C4-2B (cell line): ENCODE results near the gene MEP1B.

Experiments
- ZFX ChIP-seq: fragments of 450-650 bp; IDR thresholded peaks from 2 replicates; pipeline ENCODE4 v1.6.1; 2017
- TF ChIP-seq, protein P1 (sequence below): fragments of 450-650 bp; conservative IDR thresholded peaks from 2 replicates; pipeline ENCODE4 v1.5.1; 2017; ENCODE audit warnings: mild to moderate bottlenecking

DNA sequence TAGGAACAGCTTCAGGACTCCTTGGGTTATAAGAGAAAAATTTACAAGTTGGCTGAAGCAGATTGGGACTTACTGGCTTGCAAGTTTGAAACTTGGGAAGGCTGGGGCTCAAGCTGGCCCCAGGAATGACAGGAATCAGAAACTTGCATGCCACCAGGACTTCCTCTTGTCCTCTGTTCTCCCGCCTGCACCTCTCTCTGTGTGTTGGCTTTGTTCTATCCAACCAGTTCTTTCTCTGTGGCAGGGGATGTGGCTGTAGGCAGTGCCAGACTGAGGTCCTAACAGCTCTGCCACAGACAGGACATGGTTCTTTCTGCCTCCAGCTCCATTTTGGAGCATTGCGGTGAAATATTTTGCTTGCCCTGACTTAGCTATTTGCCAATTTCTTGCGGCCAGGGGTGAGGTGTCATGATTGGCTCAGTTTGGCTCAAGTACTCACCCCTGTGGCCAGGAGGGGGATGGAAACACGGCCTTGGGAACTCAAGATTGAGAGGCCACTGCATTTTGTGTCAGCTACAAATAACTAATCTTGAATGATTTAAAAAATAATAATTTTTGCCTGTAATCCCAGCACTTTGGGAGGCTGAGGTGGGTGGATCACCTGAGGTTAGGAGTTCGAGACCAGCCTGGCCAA, 48.9 kb downstream of the MEP1B start:
- TF ChIP-seq, protein P1, sequence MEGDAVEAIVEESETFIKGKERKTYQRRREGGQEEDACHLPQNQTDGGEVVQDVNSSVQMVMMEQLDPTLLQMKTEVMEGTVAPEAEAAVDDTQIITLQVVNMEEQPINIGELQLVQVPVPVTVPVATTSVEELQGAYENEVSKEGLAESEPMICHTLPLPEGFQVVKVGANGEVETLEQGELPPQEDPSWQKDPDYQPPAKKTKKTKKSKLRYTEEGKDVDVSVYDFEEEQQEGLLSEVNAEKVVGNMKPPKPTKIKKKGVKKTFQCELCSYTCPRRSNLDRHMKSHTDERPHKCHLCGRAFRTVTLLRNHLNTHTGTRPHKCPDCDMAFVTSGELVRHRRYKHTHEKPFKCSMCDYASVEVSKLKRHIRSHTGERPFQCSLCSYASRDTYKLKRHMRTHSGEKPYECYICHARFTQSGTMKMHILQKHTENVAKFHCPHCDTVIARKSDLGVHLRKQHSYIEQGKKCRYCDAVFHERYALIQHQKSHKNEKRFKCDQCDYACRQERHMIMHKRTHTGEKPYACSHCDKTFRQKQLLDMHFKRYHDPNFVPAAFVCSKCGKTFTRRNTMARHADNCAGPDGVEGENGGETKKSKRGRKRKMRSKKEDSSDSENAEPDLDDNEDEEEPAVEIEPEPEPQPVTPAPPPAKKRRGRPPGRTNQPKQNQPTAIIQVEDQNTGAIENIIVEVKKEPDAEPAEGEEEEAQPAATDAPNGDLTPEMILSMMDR: no peak; the same call in 1 of the 2 replicates
- TF ChIP-seq ZFX: no peak
